Body of pancreas (tissue), 4 donors: ENCODE measurements around the gene PISD. TPM values are rescaled to one million over a fixed set of nuclear protein-coding genes. Genes with fewer than 3 reads are reported as not detected.
A peak's percentile ranks its signal among the peaks of the same experiment; 100 is the strongest.
"Not testable (repeated sequence)": the region's sequence is repeated elsewhere in the genome, so short reads cannot be mapped to it uniquely, and the experiment has no call there.

Experiments used
- ATAC-seq: fragments of 150-250 bp; one replicate; pipeline ENCODE4 v1.9.1; 2016
- DNase-seq, 4 donors: peaks; one replicate each; pipeline ENCODE4 v3.0.0-alpha.2; 2019
- H3K27ac ChIP-seq, 4 donors: fragments of 200-600 bp; sonication (generic); 1 replicate in 3 of 4; 2 replicates in 1 of 4; pipeline versions ENCODE4 v1.5.1 to v1.6.1; 2016 to 2019; ENCODE audit warnings: mild to moderate bottlenecking in 1 of 4, mixed read lengths in 1 of 4, moderate library complexity in 1 of 4
- H3K27me3 ChIP-seq, 2 donors: fragments of 200-600 bp; sonication (generic); one replicate each; pipeline ENCODE4 v1.6.0; 2016; ENCODE audit warnings: mild to moderate bottlenecking in 1 of 2
- H3K36me3 ChIP-seq, 2 donors: fragments of 200-600 bp; sonication (generic); replicated peaks in 1 of 2; 2 replicates each; pipeline ENCODE4 v1.5.1; 2016; ENCODE audit warnings: low read depth in 2 of 2; ENCODE audit not compliant: insufficient read depth in 1 of 2
- H3K4me1 ChIP-seq: fragments of 200-600 bp; sonication (generic); one replicate; pipeline ENCODE4 v1.6.0; 2016
- H3K4me3 ChIP-seq, 2 donors: fragments of 200-600 bp; sonication (generic); 1 replicate in 1 of 2; 2 replicates in 1 of 2; pipeline ENCODE4 v1.5.1; 2016 to 2019
- H3K9me3 ChIP-seq, 3 donors: fragments of 200-600 bp; sonication (generic); 1 replicate in 2 of 3; 2 replicates in 1 of 3; pipeline ENCODE4 v1.5.1; 2016
- CTCF ChIP-seq, 7 experiments: fragments of 450-650 bp in 4 of 7; fragments of 200-600 bp in 3 of 7; sonication (generic) in 3 of 7; IDR thresholded peaks; one replicate each; pipeline ENCODE4 v1.5.1; 2016 to 2019; ENCODE audit warnings: antibody characterized with exemption in 7 of 7
- POLR2A ChIP-seq, 3 donors: fragments of 450-650 bp; IDR thresholded peaks; one replicate each; pipeline ENCODE4 v1.6.1; 2016; ENCODE audit warnings: antibody characterized with exemption in 3 of 3, mild to moderate bottlenecking in 2 of 3
- WGBS, 2 donors: methylation state at CpG; one replicate each; pipeline ENCODE4 v1.1.5; 2017; 5-methylcytosine and 5-hydroxymethylcytosine counted together
- intact Hi-C: fragments of 100-400 bp; cut with DNase I; formaldehyde crosslinking; loops from one replicate; pipeline ENCODE4 v1.15.1; 2023
- total RNA-seq, 2 donors: library from RNA; depleted of rRNA; stranded (reverse); fragments of >200 nt; gene quantifications; one replicate each; pipeline ENCODE4 v1.1.0, GENCODE V29; 2016

PISD gene
- 10 to 100 TPM; 22.3 to 31.3 TPM for total RNA-seq

GRCh38 chr22:31661851-31662667 lies at the start of gene PISD:
Gene PISD, minus strand, starts transcription at chr22:31662215. Its CDS starts 7 bp downstream, at chr22:31662208.
- DNase-seq (peak; percentile 96 to 98 (median 97)), ATAC-seq (peak; percentile 99)
- WGBS, 2 donors = 0 to 1% methylated on average over 12 to 52 of the region's 52 CpGs
- peaks cover 20% of the 10 kb centered on the region for H3K4me1 ChIP-seq
- H3K27ac ChIP-seq = peak within 1 kb of the TSS; percentile 59 to 84 (median 76)
- H3K36me3 ChIP-seq = no peaks in the 10 kb centered on the region
- TF ChIP-seq CTCF (IDR thresholded peaks at IDR 0.05) (no peak), POLR2A (IDR thresholded peaks at IDR 0.05) (peak; percentile 51 to 85 (median 84))
- no peaks in the 10 kb centered on the region for H3K27me3 ChIP-seq
- H3K4me3 ChIP-seq = peak within 1 kb of the TSS; percentile 92 to 93
- no peaks in the 10 kb centered on the region for H3K9me3 ChIP-seq
- intact Hi-C loops = no loop called here

GRCh38 chr22:31711226-31711625 lies 49.2 kb upstream of the PISD start:
- WGBS, 2 donors = 79 to 91% methylated on average over 12 of the region's 12 CpGs
- intact Hi-C loops, DNase-seq: not testable (repeated sequence)

GRCh38 chr22:31707519-31707918 lies 45.5 kb upstream of the PISD start:
- TF ChIP-seq CTCF (IDR thresholded peaks at IDR 0.05) = no peak
- no peak overlapping the region for H3K4me3 ChIP-seq
- ATAC-seq (no peak), DNase-seq (no peak)
- H3K27me3 ChIP-seq = no peaks in the 10 kb centered on the region
- intact Hi-C loops = no loop called here
- 92 to 93% methylated on average over 8 of the region's 8 CpGs for WGBS, 2 donors
- H3K9me3 ChIP-seq = no peaks in the 10 kb centered on the region
- peaks cover 2 to 9% of the 10 kb centered on the region in 2 donors for H3K36me3 ChIP-seq
- no peaks in the 10 kb centered on the region for H3K4me1 ChIP-seq
- no peak overlapping the region for H3K27ac ChIP-seq

More at GRCh38 chr22:31711226-31711625, 49.2 kb upstream of the PISD start:
- not testable (repeated sequence) for ATAC-seq, H3K4me1 ChIP-seq, H3K4me3 ChIP-seq, H3K27me3 ChIP-seq, H3K27ac ChIP-seq, H3K9me3 ChIP-seq, H3K36me3 ChIP-seq

GRCh38 chr22:31695423-31695822 lies 33.4 kb upstream of the PISD start:
- peaks cover 0 to 16% of the 10 kb centered on the region in 2 donors for H3K36me3 ChIP-seq
- intact Hi-C loops = no loop called here
- 85 to 97% methylated on average over 3 to 4 of the region's 4 CpGs for WGBS, 2 donors
- TF ChIP-seq POLR2A (IDR thresholded peaks at IDR 0.05) = no peak
- H3K4me3 ChIP-seq = no peak overlapping the region
- DNase-seq (no peak), ATAC-seq (no peak)
- H3K9me3 ChIP-seq = no peaks in the 10 kb centered on the region
- no peaks in the 10 kb centered on the region for H3K4me1 ChIP-seq
- no peak overlapping the region for H3K27ac ChIP-seq
- H3K27me3 ChIP-seq = no peaks in the 10 kb centered on the region

GRCh38 chr22:31694046-31694445 lies 32.0 kb upstream of the PISD start:
- H3K4me1 ChIP-seq, H3K4me3 ChIP-seq, intact Hi-C loops, DNase-seq, ATAC-seq, H3K27ac ChIP-seq, H3K27me3 ChIP-seq, H3K9me3 ChIP-seq: not testable (repeated sequence)
- WGBS, 2 donors = 94 to 98% methylated on average over 9 to 11 of the region's 11 CpGs
- H3K36me3 ChIP-seq = peaks cover 0 to 14% of the 10 kb centered on the region in 2 donors

GRCh38 chr22:31692186-31692886 lies 30.3 kb upstream of the PISD start:
- no peak for DNase-seq
- Histone ChIP-seq H3K36me3 (peaks cover 0 to 12% of the 10 kb centered on the region in 2 donors), H3K27ac (no peak overlapping the region), H3K4me3 (no peak overlapping the region), H3K27me3 (no peaks in the 10 kb centered on the region), H3K4me1 (no peaks in the 10 kb centered on the region), H3K9me3 (no peaks in the 10 kb centered on the region)
- intact Hi-C loops = no loop called here
- ATAC-seq = no peak
- 92 to 100% methylated on average over 1 of the region's 1 CpG for WGBS, 2 donors
- TF ChIP-seq CTCF (IDR thresholded peaks at IDR 0.05) = no peak
- TF ChIP-seq POLR2A (IDR thresholded peaks at IDR 0.05) = no peak
